ENCODE measurements around the gene SPOCK2. TPM values are rescaled to one million over a fixed set of nuclear protein-coding genes. Genes with fewer than 3 reads are reported as not detected.

The SPOCK2 gene
- total and polyA plus RNA-seq, 4 donors = 79.7 to 312 (median 241) TPM

GRCh38 chr10:72009051-72009424, 79.3 kb downstream of the SPOCK2 start:
- Histone ChIP-seq H3K4me3 (ENCODE audit: low read depth, low read length) (no peak overlapping the region), H3K9me3 (ENCODE audit: control insufficient read depth, insufficient read depth, low read length) (no peaks in the 10 kb centered on the region), H3K4me1 (ENCODE audit: control insufficient read depth, insufficient read depth, low read length) (peaks cover 84% of the 10 kb centered on the region), H3K27me3 (ENCODE audit: control insufficient read depth, insufficient read depth, low read length) (no peaks in the 10 kb centered on the region), H3K27ac (ENCODE audit: low read depth, low read length) (peak overlapping the region; percentile 84), H3K36me3 (ENCODE audit: control insufficient read depth, insufficient read depth, low read length) (peaks cover 33% of the 10 kb centered on the region)
- 21% methylated on average over 7 of the region's 9 CpGs for WGBS (ENCODE audit: insufficient coverage)
- no peak for DNase-seq (ENCODE audit: low read depth in 4 of 6, low spot score in 6 of 6)

Other genes starting within 250 kb of the SPOCK2 start
- gene PSAP, start 237.3 kb downstream of the SPOCK2 start, total RNA-seq = 1,000 to 10,000 TPM in 1 of 2 donors, 100 to 1,000 TPM in 1; 882 to 1,163 TPM
- gene PSAP, start 237.3 kb downstream of the SPOCK2 start, polyA plus RNA-seq (ENCODE audit: insufficient read length in 2 of 2) = 1,000 to 10,000 TPM; 1,310 to 1,358 TPM
- 10 to 100 TPM; 28.4 to 32.4 TPM for gene CHST3, start 124.2 kb downstream of the SPOCK2 start, total RNA-seq
- gene CHST3, start 124.2 kb downstream of the SPOCK2 start, polyA plus RNA-seq (ENCODE audit: insufficient read length in 2 of 2) = 10 to 100 TPM; 30.1 to 34.2 TPM
- gene ANAPC16, start 127.5 kb upstream of the SPOCK2 start, total RNA-seq = 10 to 100 TPM; 57.7 to 88.7 TPM
- gene ANAPC16, start 127.5 kb upstream of the SPOCK2 start, polyA plus RNA-seq (ENCODE audit: insufficient read length in 2 of 2) = 10 to 100 TPM; 71.5 to 81.5 TPM
- gene ASCC1, start 127.7 kb upstream of the SPOCK2 start, total RNA-seq = 10 to 100 TPM; 30.6 to 47.9 TPM
- gene ASCC1, start 127.7 kb upstream of the SPOCK2 start, polyA plus RNA-seq (ENCODE audit: insufficient read length in 2 of 2) = 10 to 100 TPM; 51.3 to 57.1 TPM
- gene DDIT4, start 185.4 kb upstream of the SPOCK2 start, total RNA-seq = 100 to 1,000 TPM; 134 to 177 TPM
- 100 to 1,000 TPM in 1 of 2 donors, 10 to 100 TPM in 1; 98.5 to 122 TPM for gene DDIT4, start 185.4 kb upstream of the SPOCK2 start, polyA plus RNA-seq (ENCODE audit: insufficient read length in 2 of 2)

All from spinal cord (tissue), 10 donors.